HepG2 (cell line): ENCODE data around the gene ELFN1. TPM values are rescaled to one million over a fixed set of nuclear protein-coding genes. Genes with fewer than 3 reads are reported as not detected.

ENCODE experiments used
- ATAC-seq: fragments of 200-7000 bp; cut with Tn5 transposase; 3 replicates; pipeline ENCODE4 v1.9.1; 2020; ENCODE audit warnings: mild to moderate bottlenecking, moderate library complexity
- BruUV-seq: library from RNA; stranded (reverse); fragments of 400-500 nt; replicated peaks from 2 replicates; lab custom pipeline; 2021; lab: Mats Ljungman, UMichigan
- CTCF ChIA-PET: fragments of 300-600 bp; formaldehyde crosslinking; extraction: SDS; loops from one replicate; lab custom pipeline; 2021; ENCODE audit warnings: low total read pairs, inconsistent platforms, low intra/inter-chr PET ratio; lab: Yijun Ruan, JAX
- POLR2A ChIA-PET: fragments of 350-600 bp; sonication (Branson Sonifier 250); formaldehyde crosslinking; loops from one replicate; lab custom pipeline; 2020; ENCODE audit warnings: antibody characterized with exemption, inconsistent platforms; lab: Yijun Ruan, JAX
- DNase-seq: peaks from one replicate; pipeline ENCODE4 v3.0.0-alpha.2; 2015; ENCODE audit warnings: low spot score
- FAIRE-seq: peaks from 3 replicates; lab custom pipeline; 2011; peaks lifted over from hg19 to GRCh38; lab: Jason Lieb, UNC
- H2AFZ ChIP-seq: one replicate; pipeline ENCODE4 v1.6.1; 2011; ENCODE audit warnings: low read length, inconsistent platforms
- H3K27ac ChIP-seq: fragments of 300-600 bp; 3 replicates; pipeline ENCODE4 v1.8.0; 2011; ENCODE audit warnings: mixed run types, mild to moderate bottlenecking, mixed read lengths, low read length, inconsistent platforms; ENCODE audit not compliant: insufficient read depth; ENCODE audit errors: extremely low read length
- H3K27me3 ChIP-seq, 2 experiments: fragments of 200-600 bp in 1 of 2; 2 replicates in 1 of 2; 3 replicates in 1 of 2; pipeline versions ENCODE4 v1.6.0 to v1.8.0; 2011; ENCODE audit warnings: low read length in 2 of 2, mild to moderate bottlenecking in 2 of 2, moderate library complexity in 2 of 2, inconsistent platforms in 1 of 2; ENCODE audit not compliant: insufficient read depth in 2 of 2, control insufficient read depth in 1 of 2
- H3K36me3 ChIP-seq, 2 experiments: fragments of 200-600 bp in 1 of 2; replicated peaks in 1 of 2; 2 replicates in 1 of 2; 3 replicates in 1 of 2; pipeline versions ENCODE4 v1.5.1 to v1.8.0; 2011; ENCODE audit warnings: low read length in 2 of 2, inconsistent platforms in 1 of 2; ENCODE audit not compliant: insufficient read depth in 2 of 2, control insufficient read depth in 1 of 2
- H3K4me1 ChIP-seq: 2 replicates; pipeline ENCODE4 v1.5.1; 2012; ENCODE audit warnings: low read length, inconsistent platforms; ENCODE audit not compliant: insufficient read depth
- H3K4me2 ChIP-seq: 2 replicates; pipeline ENCODE4 v1.6.0; 2011; ENCODE audit warnings: low read depth, low read length, inconsistent platforms
- H3K4me3 ChIP-seq, 3 experiments: fragments of 200-600 bp in 1 of 3; sonication (generic), shearing (Covaris generic) in 1 of 3; replicated peaks in 1 of 3; 2 replicates each; pipeline ENCODE4 v1.5.1; 2011 to 2016; ENCODE audit warnings: low read length in 3 of 3, inconsistent platforms in 2 of 3, low read depth in 2 of 3, mild to moderate bottlenecking in 2 of 3, control low read depth in 1 of 3, mixed read lengths in 1 of 3; ENCODE audit not compliant: insufficient read depth in 1 of 3
- H3K79me2 ChIP-seq: one replicate; pipeline ENCODE4 v1.6.1; 2011; ENCODE audit warnings: low read length, inconsistent platforms; ENCODE audit not compliant: insufficient read depth
- H3K9ac ChIP-seq: 2 replicates; pipeline ENCODE4 v1.6.0; 2011; ENCODE audit warnings: mild to moderate bottlenecking, low read depth, low read length, inconsistent platforms; ENCODE audit not compliant: insufficient read depth
- H3K9me3 ChIP-seq: 2 replicates; pipeline ENCODE4 v1.5.1; 2012; ENCODE audit warnings: mild to moderate bottlenecking, low read length
- H4K20me1 ChIP-seq: 2 replicates; pipeline ENCODE4 v1.6.0; 2011; ENCODE audit warnings: inconsistent platforms, mild to moderate bottlenecking, low read length, moderate library complexity; ENCODE audit not compliant: insufficient read depth
- ZNF142 ChIP-seq: sonication (generic); formaldehyde crosslinking; IDR thresholded peaks from 2 replicates; pipeline ENCODE4 v1.4.0; 2020; ENCODE audit warnings: missing genetic modification reagents
- ZSCAN22 ChIP-seq: sonication (generic); formaldehyde crosslinking; IDR thresholded peaks from 2 replicates; pipeline ENCODE4 v1.4.0; 2020; ENCODE audit warnings: mild to moderate bottlenecking, missing genetic modification reagents
- WGBS: methylation state at CpG from one replicate; pipeline ENCODE4 v1.1.6; 2017; ENCODE audit warnings: low lambda C conversion rate; 5-methylcytosine and 5-hydroxymethylcytosine counted together
- in situ Hi-C: cut with HindIII; loops from 2 replicates; pipeline ENCODE4 v1.10.0; 2017; ENCODE audit warnings: low pct_unique_long_range_greater_than_20kb; ENCODE audit not compliant: extremely low pct_ligation_motif_present
- intact Hi-C: fragments of 100-400 bp; cut with micrococcal nuclease; formaldehyde crosslinking; loops from one replicate; pipeline ENCODE4 v1.10.0; 2022; ENCODE audit not compliant: unreplicated experiment
- polyA plus RNA-seq, 8 experiments: library from polyadenylated mRNA; depleted of rRNA in 3 of 8; stranded (reverse) in 7 of 8; unstranded in 1 of 8; fragments of >200 nt; fragmentation: Illumina TruSeq in 4 of 8; extraction: Trizol in 4 of 8; gene quantifications; 2 replicates each; pipeline versions ENCODE4 v1.2.1 to v1.2.3, GENCODE V29; 2011 to 2016; ENCODE audit warnings: low read depth in 4 of 8, missing spikeins in 1 of 8, mixed read lengths in 1 of 8; ENCODE audit not compliant: insufficient read depth in 1 of 8
- total RNA-seq, 5 experiments: library from RNA; depleted of rRNA; stranded (reverse); fragments of >200 nt; fragmentation: Illumina TruSeq; extraction: Trizol; gene quantifications; 2 replicates each; pipeline ENCODE4 v1.2.3, GENCODE V29; 2016; ENCODE audit warnings: low read depth in 1 of 5

Gene ELFN1
- total and polyA plus RNA-seq, 2 of the 13 experiments (the other 11 are each of a cell fraction or from before 2014, with no cell fraction given) = 0.13 to 0.18 TPM

GRCh38 chr7:1741246-1741645 is 71.2 kb downstream of the ELFN1 start:
- in situ Hi-C loops = no loop called here
- H3K36me3 ChIP-seq = no peaks in the 10 kb centered on the region
- peak overlapping the region; percentile 73; the same call in 1 of the 2 replicates for H3K4me2 ChIP-seq
- H2AFZ ChIP-seq = no peak overlapping the region
- H3K4me1 ChIP-seq = peaks cover 19% of the 10 kb centered on the region
- no peaks in the 10 kb centered on the region for H4K20me1 ChIP-seq
- 75% methylated on average over 7 of the region's 8 CpGs for WGBS
- FAIRE-seq (no peak), DNase-seq (no peak), ATAC-seq (no peak)
- intact Hi-C loops = no loop called here
- CTCF ChIA-PET = no interaction called here
- H3K9ac ChIP-seq = no peak overlapping the region
- no peak overlapping the region for H3K27ac ChIP-seq
- BruUV-seq = no TSS peak
- peaks cover 0 to 21% of the 10 kb centered on the region in 2 experiments; a peak in 2 of 5 replicates for H3K27me3 ChIP-seq
- POLR2A ChIA-PET = no interaction called here
- no peak overlapping the region for H3K4me3 ChIP-seq
- H3K79me2 ChIP-seq = no peaks in the 10 kb centered on the region
- no peaks in the 10 kb centered on the region for H3K9me3 ChIP-seq
- TF ChIP-seq ZNF142 (CRISPR knock-in tag) (no peak), ZSCAN22 (CRISPR knock-in tag) (peak; percentile 97)
